Measurements from ENCODE around the gene TMEM245. TPM values are rescaled to one million over a fixed set of nuclear protein-coding genes. Genes with fewer than 3 reads are reported as not detected.

Gene TMEM245
- total RNA-seq, 1 experiment from 2014 or later = 34.8 TPM

DNA sequence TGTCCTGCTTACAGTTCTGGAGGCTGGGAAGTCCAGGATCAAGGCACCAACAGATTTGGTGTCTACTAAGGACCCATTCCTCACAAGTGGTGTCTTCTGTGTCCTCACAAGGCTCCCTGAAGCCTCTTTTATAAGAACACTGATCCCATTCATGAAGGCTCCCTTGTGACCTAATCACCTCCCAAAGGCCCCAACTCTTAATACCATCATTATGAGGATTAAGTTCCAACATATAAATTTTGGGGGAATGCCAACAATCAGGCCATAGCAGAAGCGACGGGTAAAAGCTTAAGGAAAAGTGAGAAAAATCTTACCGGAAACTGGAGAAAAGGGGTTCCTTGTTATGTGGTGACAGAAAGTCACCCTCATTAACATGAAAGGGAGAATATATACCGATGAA is 117.6 kb downstream of the TMEM245 start:
- ATAC-seq (no peak), DNase-seq (ENCODE audit: low read depth, low spot score) (no peak)
- Histone ChIP-seq H3K4me3 (replicated peaks in 1 of 2; ENCODE audit: low read depth in 1 of 2, low read length in 2 of 2) (peak overlapping the region in 1 of 2 experiments; percentile 27; a peak in 2 of 4 replicates), H3K36me3 (ENCODE audit: control insufficient read depth in 1 of 2, insufficient read depth in 2 of 2, low read length in 2 of 2) (peaks cover 0 to 28% of the 10 kb centered on the region in 2 experiments; a peak in 1 of 4 replicates), H3K79me2 (ENCODE audit: insufficient read depth, low read length) (peaks cover 90% of the 10 kb centered on the region), H3K4me2 (ENCODE audit: low read length) (peak overlapping the region; percentile 63), H3K9me2 (ENCODE audit: insufficient read depth) (no peaks in the 10 kb centered on the region), H3K4me1 (ENCODE audit: control insufficient read depth in 1 of 2, insufficient read depth in 2 of 2, low read length in 2 of 2) (peaks cover 25 to 41% of the 10 kb centered on the region in 2 experiments), H3K27ac (ENCODE audit: low read depth, low read length) (peak overlapping the region; percentile 73; the same call in 1 of the 2 replicates), H4K20me1 (ENCODE audit: insufficient read depth) (no peaks in the 10 kb centered on the region), H3K27me3 (ENCODE audit: insufficient read depth, low read length) (no peaks in the 10 kb centered on the region), H2AFZ (ENCODE audit: low read depth, low read length, poor library complexity, severe bottlenecking) (no peak overlapping the region), H3K9ac (ENCODE audit: low read length) (0 out of 2 replicates have a peak overlapping the region, but pooled peaks have one; percentile 45), H3K9me3 (ENCODE audit: control insufficient read depth in 1 of 2, insufficient read depth in 1 of 2, low read depth in 1 of 2, low read length in 2 of 2) (peaks cover 5 to 16% of the 10 kb centered on the region in 2 experiments; a peak in 1 of 4 replicates)
- ChIA-PET RAD21 (ENCODE audit: low non-redundant PET in 1 of 2, low total read pairs in 2 of 2, uncharacterized antibody in 2 of 2, unreplicated experiment in 2 of 2) (no interaction called here), CTCF (no interaction called here), POLR2A (no interaction called here)
- no TSS peak for BruUV-seq (replicated peaks)
- no peak for TF ChIP-seq POLR2A (IDR thresholded peaks at IDR 0.05; ENCODE audit: borderline replicate concordance, extremely low read depth, insufficient read depth, insufficient read length)
- no peak for TF ChIP-seq ZFX (IDR thresholded peaks at IDR 0.05)
- no peak for TF ChIP-seq YY1 (IDR thresholded peaks at IDR 0.05; ENCODE audit: extremely low read depth, insufficient replicate concordance, low read depth, low read length)
- TF ChIP-seq, protein P1, sequence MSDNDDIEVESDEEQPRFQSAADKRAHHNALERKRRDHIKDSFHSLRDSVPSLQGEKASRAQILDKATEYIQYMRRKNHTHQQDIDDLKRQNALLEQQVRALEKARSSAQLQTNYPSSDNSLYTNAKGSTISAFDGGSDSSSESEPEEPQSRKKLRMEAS (IDR thresholded peaks at IDR 0.05) = no peak
- TF ChIP-seq SIN3A (IDR thresholded peaks at IDR 0.05; ENCODE audit: low read depth) = no peak
- TF ChIP-seq EZH2 (IDR thresholded peaks at IDR 0.05) = no peak
- TF ChIP-seq EGR1 (IDR thresholded peaks at IDR 0.05; ENCODE audit: low read depth) = no peak
- no peak for TF ChIP-seq FOSL1 (IDR thresholded peaks at IDR 0.05; ENCODE audit: low read depth)
- TF ChIP-seq SRF (IDR thresholded peaks at IDR 0.05; ENCODE audit: low read depth) = no peak
- intact Hi-C loops (cut with micrococcal nuclease) = no loop called here

DNA sequence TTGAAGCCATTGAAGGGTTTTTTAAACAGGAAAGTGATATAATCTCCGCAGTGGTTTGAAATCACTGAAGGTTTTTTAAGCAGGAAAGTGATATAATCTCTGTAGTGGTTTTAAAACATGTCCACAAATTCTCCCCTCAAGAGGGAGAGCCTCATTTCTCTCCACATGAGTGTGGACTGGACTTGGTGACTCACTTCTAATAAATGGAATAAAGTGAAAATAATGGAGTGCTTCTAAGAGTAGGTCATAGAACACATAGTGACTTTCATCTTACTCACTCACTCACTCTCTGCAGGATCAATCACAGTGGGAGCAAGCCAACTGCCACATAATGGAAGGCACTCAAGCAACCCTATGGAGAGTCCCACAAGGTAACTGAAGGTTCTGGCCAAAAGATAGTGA is 118.5 kb downstream of the TMEM245 start:
- H3K27me3 ChIP-seq (ENCODE audit: insufficient read depth, low read length) = no peaks in the 10 kb centered on the region
- peak overlapping the region; percentile 63 for H3K4me2 ChIP-seq (ENCODE audit: low read length)
- RAD21 ChIA-PET (ENCODE audit: low non-redundant PET in 1 of 2, low total read pairs in 2 of 2, uncharacterized antibody in 2 of 2, unreplicated experiment in 2 of 2) = no interaction called here
- H3K9me3 ChIP-seq (ENCODE audit: control insufficient read depth in 1 of 2, insufficient read depth in 1 of 2, low read depth in 1 of 2, low read length in 2 of 2) = peaks cover 5 to 16% of the 10 kb centered on the region in 2 experiments; a peak in 1 of 4 replicates
- H3K4me3 ChIP-seq (replicated peaks in 1 of 2; ENCODE audit: low read depth in 1 of 2, low read length in 2 of 2) = peak overlapping the region in 1 of 2 experiments; percentile 27; a peak in 2 of 4 replicates
- no peaks in the 10 kb centered on the region; the same call in 1 of the 2 replicates for H4K20me1 ChIP-seq (ENCODE audit: insufficient read depth)
- DNase-seq (ENCODE audit: low read depth, low spot score) (peak; percentile 83), ATAC-seq (peak; percentile 94)
- no TSS peak for BruUV-seq (replicated peaks)
- CTCF ChIA-PET = no interaction called here
- H3K9me2 ChIP-seq (ENCODE audit: insufficient read depth) = no peaks in the 10 kb centered on the region
- H3K27ac ChIP-seq (ENCODE audit: low read depth, low read length) = peak overlapping the region; percentile 73
- H2AFZ ChIP-seq (ENCODE audit: low read depth, low read length, poor library complexity, severe bottlenecking) = no peak overlapping the region
- intact Hi-C loops (cut with micrococcal nuclease) = no loop called here
- POLR2A ChIA-PET = no interaction called here
- H3K9ac ChIP-seq (ENCODE audit: low read length) = peak overlapping the region; percentile 45
- H3K4me1 ChIP-seq (ENCODE audit: control insufficient read depth in 1 of 2, insufficient read depth in 2 of 2, low read length in 2 of 2) = peaks cover 25 to 41% of the 10 kb centered on the region in 2 experiments
- peaks cover 0 to 26% of the 10 kb centered on the region in 2 experiments; a peak in 1 of 4 replicates for H3K36me3 ChIP-seq (ENCODE audit: control insufficient read depth in 1 of 2, insufficient read depth in 2 of 2, low read length in 2 of 2)
- H3K79me2 ChIP-seq (ENCODE audit: insufficient read depth, low read length) = peaks cover 90% of the 10 kb centered on the region
- TF ChIP-seq TCF7L2 (IDR thresholded peaks at IDR 0.05; ENCODE audit: borderline replicate concordance, extremely low read depth, insufficient read depth, insufficient read length) (peak; percentile 58), CEBPB (IDR thresholded peaks at IDR 0.05; ENCODE audit: low read depth) (peak; percentile 49; the same call in 1 of the 2 replicates), EGR1 (IDR thresholded peaks at IDR 0.05; ENCODE audit: low read depth) (no peak), RAD21 (IDR thresholded peaks at IDR 0.05; ENCODE audit: low read depth) (0 out of 2 replicates have a peak, but pooled peaks have one; percentile 17), POLR2A (IDR thresholded peaks at IDR 0.05; ENCODE audit: borderline replicate concordance, extremely low read depth, insufficient read depth, insufficient read length) (no peak)
- TF ChIP-seq, protein P2, sequence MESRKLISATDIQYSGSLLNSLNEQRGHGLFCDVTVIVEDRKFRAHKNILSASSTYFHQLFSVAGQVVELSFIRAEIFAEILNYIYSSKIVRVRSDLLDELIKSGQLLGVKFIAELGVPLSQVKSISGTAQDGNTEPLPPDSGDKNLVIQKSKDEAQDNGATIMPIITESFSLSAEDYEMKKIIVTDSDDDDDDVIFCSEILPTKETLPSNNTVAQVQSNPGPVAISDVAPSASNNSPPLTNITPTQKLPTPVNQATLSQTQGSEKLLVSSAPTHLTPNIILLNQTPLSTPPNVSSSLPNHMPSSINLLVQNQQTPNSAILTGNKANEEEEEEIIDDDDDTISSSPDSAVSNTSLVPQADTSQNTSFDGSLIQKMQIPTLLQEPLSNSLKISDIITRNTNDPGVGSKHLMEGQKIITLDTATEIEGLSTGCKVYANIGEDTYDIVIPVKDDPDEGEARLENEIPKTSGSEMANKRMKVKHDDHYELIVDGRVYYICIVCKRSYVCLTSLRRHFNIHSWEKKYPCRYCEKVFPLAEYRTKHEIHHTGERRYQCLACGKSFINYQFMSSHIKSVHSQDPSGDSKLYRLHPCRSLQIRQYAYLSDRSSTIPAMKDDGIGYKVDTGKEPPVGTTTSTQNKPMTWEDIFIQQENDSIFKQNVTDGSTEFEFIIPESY (IDR thresholded peaks at IDR 0.05; ENCODE audit: extremely low read depth, insufficient replicate concordance, low read length) = no peak
- TF ChIP-seq, protein P3, sequence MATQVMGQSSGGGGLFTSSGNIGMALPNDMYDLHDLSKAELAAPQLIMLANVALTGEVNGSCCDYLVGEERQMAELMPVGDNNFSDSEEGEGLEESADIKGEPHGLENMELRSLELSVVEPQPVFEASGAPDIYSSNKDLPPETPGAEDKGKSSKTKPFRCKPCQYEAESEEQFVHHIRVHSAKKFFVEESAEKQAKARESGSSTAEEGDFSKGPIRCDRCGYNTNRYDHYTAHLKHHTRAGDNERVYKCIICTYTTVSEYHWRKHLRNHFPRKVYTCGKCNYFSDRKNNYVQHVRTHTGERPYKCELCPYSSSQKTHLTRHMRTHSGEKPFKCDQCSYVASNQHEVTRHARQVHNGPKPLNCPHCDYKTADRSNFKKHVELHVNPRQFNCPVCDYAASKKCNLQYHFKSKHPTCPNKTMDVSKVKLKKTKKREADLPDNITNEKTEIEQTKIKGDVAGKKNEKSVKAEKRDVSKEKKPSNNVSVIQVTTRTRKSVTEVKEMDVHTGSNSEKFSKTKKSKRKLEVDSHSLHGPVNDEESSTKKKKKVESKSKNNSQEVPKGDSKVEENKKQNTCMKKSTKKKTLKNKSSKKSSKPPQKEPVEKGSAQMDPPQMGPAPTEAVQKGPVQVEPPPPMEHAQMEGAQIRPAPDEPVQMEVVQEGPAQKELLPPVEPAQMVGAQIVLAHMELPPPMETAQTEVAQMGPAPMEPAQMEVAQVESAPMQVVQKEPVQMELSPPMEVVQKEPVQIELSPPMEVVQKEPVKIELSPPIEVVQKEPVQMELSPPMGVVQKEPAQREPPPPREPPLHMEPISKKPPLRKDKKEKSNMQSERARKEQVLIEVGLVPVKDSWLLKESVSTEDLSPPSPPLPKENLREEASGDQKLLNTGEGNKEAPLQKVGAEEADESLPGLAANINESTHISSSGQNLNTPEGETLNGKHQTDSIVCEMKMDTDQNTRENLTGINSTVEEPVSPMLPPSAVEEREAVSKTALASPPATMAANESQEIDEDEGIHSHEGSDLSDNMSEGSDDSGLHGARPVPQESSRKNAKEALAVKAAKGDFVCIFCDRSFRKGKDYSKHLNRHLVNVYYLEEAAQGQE (IDR thresholded peaks at IDR 0.05; ENCODE audit: low read depth) = no peak
